Activated T-cell treated with anti-CD3 and anti-CD28 coated beads, Interleukin-2, amount 50 U/mL, for 24 hours (primary cell): ENCODE data around the gene PANK1.
A peak's percentile ranks its signal among the peaks of the same experiment; 100 is the strongest.
"Not testable (repeated sequence)": the region's sequence is repeated elsewhere in the genome, so short reads cannot be mapped to it uniquely, and the experiment has no call there.

Experiments
- DNase-seq: peaks from one replicate; pipeline ENCODE4 v3.0.0-alpha.2; 2020
- H3K27ac Mint-ChIP-seq: 2 replicates; pipeline ENCODE4 v1.8.0; 2020; ENCODE audit warnings: mild to moderate bottlenecking, mixed read lengths
- H3K27me3 Mint-ChIP-seq: 2 replicates; pipeline ENCODE4 v1.8.0; 2020; ENCODE audit warnings: mixed read lengths
- H3K36me3 Mint-ChIP-seq: 2 replicates; pipeline ENCODE4 v1.8.0; 2020; ENCODE audit warnings: low read depth, mixed read lengths
- H3K4me1 Mint-ChIP-seq: 2 replicates; pipeline ENCODE4 v1.8.0; 2020; ENCODE audit warnings: low read depth, mixed read lengths
- H3K4me3 Mint-ChIP-seq: 2 replicates; pipeline ENCODE4 v1.8.0; 2020; ENCODE audit warnings: mild to moderate bottlenecking, moderate library complexity, mixed read lengths
- H3K9me3 Mint-ChIP-seq: 2 replicates; pipeline ENCODE4 v1.8.0; 2020; ENCODE audit warnings: mixed read lengths

PANK1 gene

DNA sequence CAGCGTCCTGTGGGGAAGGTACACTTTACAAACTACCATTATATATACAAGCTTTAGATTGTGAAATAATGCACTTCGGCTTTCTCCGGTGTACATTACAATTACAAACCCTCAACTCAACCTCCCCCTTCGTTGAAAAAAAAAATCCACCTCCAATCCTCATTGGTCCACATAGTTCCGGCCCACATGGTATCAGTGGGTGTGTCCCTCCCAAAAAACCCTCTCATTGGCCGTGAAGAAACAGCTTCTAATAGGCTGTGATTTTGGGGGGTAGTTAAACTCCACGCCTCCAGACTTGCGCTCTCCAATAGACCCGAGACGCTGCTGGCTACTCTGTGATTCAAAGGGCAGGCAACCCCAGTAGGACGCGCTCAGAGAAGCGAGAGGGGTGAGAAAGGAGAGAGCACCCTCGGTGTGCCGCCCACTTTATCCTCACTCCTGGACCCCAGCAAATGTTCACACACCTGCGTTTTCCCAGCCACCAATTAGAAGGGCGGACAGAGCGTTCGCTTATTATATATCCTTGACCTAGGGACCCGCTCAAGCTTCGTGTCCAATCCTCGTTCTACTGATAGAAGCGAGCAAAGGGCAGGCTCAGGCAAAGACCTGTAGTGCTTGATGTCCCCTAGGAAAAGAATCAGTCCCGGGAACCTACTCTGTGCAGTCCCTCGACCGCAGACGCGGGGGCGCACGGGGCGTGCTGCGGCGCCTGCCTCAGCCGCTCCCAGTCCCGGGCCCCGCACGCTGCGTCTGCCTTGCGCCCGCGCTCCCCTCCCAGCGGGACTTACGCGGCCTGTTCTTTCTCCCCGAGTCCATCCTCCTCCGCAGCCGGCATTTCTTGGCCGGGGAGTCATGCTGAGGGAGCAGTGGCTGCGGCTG, 991 bp downstream of the PANK1 start:
- DNase-seq, result peak; percentile 73
- Mint-ChIP-seq H3K27ac (no peak overlapping the region), H3K4me3 (no peak overlapping the region), H3K36me3 (no peaks in the 10 kb centered on the region), H3K27me3 (peaks cover 27% of the 10 kb centered on the region), H3K9me3 (no peaks in the 10 kb centered on the region), H3K4me1 (peaks cover 6% of the 10 kb centered on the region)

DNA sequence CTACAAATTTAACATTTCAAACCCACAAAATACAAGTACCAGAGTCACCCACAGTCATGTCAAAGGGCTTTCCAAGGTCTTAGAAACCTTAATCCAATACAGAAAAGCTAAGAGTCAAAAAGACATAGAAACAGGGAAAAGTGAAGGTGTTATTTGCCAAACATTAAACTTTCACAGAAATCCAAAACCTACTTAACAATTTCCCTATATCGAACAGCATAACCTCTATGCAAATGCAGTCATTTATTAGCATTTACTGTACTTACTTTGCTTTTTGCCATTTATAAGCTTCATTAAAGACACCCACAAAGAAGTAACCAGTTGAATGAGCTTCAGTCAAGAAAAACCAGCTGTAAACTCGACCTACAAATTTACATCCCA, 1.6 kb downstream of the PANK1 start:
- H3K27ac Mint-ChIP-seq, result no peak overlapping the region
- no peaks in the 10 kb centered on the region for H3K9me3 Mint-ChIP-seq
- no peaks in the 10 kb centered on the region for H3K36me3 Mint-ChIP-seq
- H3K4me1 Mint-ChIP-seq, result peaks cover 6% of the 10 kb centered on the region
- peaks cover 25% of the 10 kb centered on the region for H3K27me3 Mint-ChIP-seq
- DNase-seq, result no peak
- H3K4me3 Mint-ChIP-seq, result no peak overlapping the region

DNA sequence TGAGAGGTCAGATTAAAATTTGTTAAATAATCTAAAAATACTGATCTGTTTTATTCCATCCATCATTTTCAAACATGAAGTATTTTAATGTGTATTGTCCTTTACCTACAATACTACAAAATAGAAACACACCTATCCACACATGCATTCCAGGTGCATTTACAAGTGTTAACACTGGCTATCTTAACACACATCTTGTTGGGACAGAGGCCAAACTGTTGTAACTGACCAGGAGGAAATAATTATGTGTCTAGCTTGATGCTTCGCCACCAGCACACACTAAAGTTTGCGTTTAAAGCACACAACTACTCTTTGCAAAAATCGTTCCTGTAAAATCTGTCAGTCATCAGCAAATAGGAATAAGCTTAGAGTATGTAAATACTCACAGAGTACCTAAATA, 2.8 kb downstream of the PANK1 start:
- no peak for DNase-seq
- Mint-ChIP-seq H3K36me3 (no peaks in the 10 kb centered on the region), H3K4me3 (no peak overlapping the region), H3K4me1 (peaks cover 6% of the 10 kb centered on the region), H3K27ac (no peak overlapping the region), H3K9me3 (no peaks in the 10 kb centered on the region), H3K27me3 (peaks cover 16% of the 10 kb centered on the region)

DNA sequence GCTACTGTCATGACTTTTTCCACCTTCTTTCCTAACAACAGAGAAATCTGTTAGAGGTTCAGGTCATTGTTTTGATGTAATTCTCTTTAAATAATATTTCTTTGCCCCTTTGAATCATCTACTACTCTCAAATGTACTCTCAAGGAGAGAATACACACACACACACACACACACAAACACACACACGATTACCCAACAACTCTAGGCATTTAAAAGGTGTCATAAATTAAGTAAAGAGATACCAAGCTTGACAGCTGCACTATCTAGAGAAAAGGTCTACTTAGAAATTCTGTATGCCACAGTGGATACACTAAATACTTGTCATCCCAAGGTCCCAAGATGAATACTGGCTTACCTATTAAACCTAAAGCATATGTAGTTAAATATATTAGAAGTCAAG, 4.8 kb downstream of the PANK1 start:
- peaks cover 2% of the 10 kb centered on the region for H3K4me1 Mint-ChIP-seq
- no peaks in the 10 kb centered on the region for H3K36me3 Mint-ChIP-seq
- no peaks in the 10 kb centered on the region for H3K9me3 Mint-ChIP-seq
- DNase-seq, result no peak
- H3K27me3 Mint-ChIP-seq, result peaks cover 2% of the 10 kb centered on the region
- no peak overlapping the region for H3K4me3 Mint-ChIP-seq
- H3K27ac Mint-ChIP-seq, result no peak overlapping the region

DNA sequence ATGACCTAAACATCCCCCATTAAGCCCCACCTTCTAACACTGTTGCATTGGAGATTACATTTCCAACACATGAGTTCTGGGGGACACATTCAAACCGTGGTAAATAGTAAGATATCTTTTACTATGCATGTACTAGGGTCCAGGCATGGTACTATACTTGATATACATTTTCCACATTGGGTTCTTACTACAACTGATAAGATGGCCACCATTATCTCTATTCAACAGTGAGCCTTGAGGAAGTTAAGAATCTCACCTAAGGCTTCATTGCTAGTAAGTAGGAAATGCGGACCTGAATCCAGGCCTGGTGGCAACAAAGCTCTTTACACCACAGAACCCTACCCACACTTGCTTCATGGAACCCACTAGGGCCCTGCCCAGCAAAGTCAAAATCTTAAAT, 5.7 kb downstream of the PANK1 start:
- Mint-ChIP-seq H3K27me3 (no peaks in the 10 kb centered on the region), H3K27ac (no peak overlapping the region), H3K36me3 (no peaks in the 10 kb centered on the region), H3K4me3 (no peak overlapping the region), H3K4me1 (no peaks in the 10 kb centered on the region), H3K9me3 (no peaks in the 10 kb centered on the region)
- DNase-seq, result no peak

DNA sequence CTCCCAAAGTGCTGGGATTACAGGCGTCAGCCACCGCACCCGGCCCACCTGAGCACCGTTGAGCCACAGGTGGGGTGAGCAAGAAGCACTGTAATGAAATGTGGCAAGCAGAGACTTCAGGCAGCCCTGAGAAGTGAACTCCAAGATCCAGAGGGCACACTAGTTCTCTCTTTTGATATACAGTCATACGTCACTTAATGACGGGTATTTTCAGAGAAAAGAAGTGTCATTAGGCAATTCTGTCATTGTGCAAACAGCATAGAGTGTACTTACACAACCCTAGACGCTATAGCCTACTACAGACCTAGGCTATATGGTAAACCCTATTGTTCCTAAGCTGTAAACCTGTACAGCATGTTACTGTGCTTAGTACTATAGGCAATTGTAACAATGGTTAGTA, 7.9 kb downstream of the PANK1 start:
- Mint-ChIP-seq H3K4me3 (no peak overlapping the region), H3K27me3 (no peaks in the 10 kb centered on the region), H3K9me3 (no peaks in the 10 kb centered on the region), H3K36me3 (peaks cover 3% of the 10 kb centered on the region), H3K4me1 (no peaks in the 10 kb centered on the region), H3K27ac (no peak overlapping the region)
- DNase-seq, result no peak

DNA sequence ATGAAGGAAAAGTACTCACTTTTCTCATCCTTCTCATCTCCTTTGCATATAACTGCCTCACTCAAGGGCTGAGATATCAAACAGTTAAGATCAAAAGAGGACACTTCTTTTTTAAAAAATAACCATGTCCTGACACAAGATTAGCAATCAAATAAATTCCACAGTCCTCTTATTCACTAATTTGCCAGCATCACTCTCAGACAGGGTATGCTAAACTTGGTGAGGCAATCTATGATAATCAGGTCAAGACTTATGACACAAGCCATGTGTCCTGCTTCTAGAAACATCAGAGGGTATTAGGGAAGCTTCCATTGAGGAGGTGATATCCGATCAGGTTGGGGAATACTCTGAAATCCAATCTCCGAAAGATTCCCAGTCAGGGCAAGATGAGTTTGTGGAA, 10.4 kb downstream of the PANK1 start:
- H3K27me3 Mint-ChIP-seq, result no peaks in the 10 kb centered on the region
- DNase-seq, result no peak
- peaks cover 3% of the 10 kb centered on the region for H3K36me3 Mint-ChIP-seq
- no peak overlapping the region for H3K27ac Mint-ChIP-seq
- H3K4me3 Mint-ChIP-seq, result no peak overlapping the region
- no peaks in the 10 kb centered on the region for H3K4me1 Mint-ChIP-seq
- H3K9me3 Mint-ChIP-seq, result no peaks in the 10 kb centered on the region

DNA sequence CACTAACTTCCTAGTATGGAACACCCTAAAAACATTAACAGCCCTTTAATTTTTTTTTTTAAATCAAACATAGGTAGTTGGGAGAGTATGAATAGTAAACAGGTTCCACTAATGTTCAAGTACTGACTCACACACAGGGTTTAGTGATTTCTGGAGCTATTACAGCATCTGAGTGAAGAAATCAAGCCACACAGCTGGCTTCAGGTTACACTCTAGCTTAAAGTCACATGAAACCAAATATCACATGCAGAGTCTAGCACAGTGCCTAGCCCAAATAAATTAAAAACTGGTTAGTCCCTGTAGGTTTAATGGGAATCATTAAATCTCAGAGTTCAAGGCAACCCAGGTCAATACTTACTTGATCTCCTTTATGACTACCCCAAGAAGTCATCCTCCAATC, 11.6 kb downstream of the PANK1 start:
- no peaks in the 10 kb centered on the region for H3K4me1 Mint-ChIP-seq
- H3K9me3 Mint-ChIP-seq, result no peaks in the 10 kb centered on the region
- no peak overlapping the region for H3K27ac Mint-ChIP-seq
- no peak for DNase-seq
- H3K4me3 Mint-ChIP-seq, result no peak overlapping the region
- H3K36me3 Mint-ChIP-seq, result peaks cover 3% of the 10 kb centered on the region
- H3K27me3 Mint-ChIP-seq, result no peaks in the 10 kb centered on the region

DNA sequence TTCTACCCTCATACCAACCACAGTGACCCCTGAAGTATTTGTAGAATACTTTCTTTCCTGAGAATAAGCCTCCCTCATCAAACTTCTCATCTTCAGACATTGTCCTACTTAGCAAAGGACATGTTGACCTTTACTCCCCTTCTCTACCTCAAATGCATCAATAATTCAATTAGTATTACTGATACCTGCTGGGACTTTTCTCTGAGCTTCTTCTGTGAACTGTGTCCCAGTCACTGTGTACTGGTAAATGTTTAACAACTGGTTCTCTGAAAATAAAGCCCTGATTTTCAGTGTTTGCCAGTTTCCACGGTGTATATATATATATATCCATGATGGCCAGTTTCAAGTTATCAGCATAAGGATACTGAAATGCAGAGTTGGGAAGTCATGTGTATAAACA, 12.2 kb downstream of the PANK1 start:
- Mint-ChIP-seq H3K4me3 (no peak overlapping the region), H3K27ac (no peak overlapping the region), H3K4me1 (no peaks in the 10 kb centered on the region), H3K36me3 (peaks cover 3% of the 10 kb centered on the region), H3K27me3 (no peaks in the 10 kb centered on the region), H3K9me3 (no peaks in the 10 kb centered on the region)
- DNase-seq, result no peak

DNA sequence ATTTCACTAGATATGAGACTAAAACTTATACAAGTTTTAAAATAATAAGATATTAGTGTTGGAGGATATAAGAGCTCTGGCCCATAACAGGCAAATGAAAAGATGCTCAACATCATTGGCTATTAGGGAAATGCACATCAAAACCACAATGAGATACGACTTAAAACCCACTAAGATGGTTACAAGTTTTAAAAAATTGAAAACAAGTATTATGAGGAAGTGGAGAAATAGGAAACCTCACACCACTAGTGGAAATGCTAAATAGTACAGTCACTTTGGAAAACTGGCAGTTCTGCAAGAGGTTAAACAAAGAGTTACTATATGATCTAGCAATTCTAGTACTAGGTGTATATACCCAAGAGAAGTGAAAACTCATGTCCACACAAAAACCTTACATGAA, 17.2 kb downstream of the PANK1 start:
- Mint-ChIP-seq H3K27ac (no peak overlapping the region), H3K4me3 (no peak overlapping the region), H3K36me3 (no peaks in the 10 kb centered on the region), H3K4me1 (no peaks in the 10 kb centered on the region), H3K27me3 (no peaks in the 10 kb centered on the region), H3K9me3 (no peaks in the 10 kb centered on the region)
- DNase-seq, result no peak

DNA sequence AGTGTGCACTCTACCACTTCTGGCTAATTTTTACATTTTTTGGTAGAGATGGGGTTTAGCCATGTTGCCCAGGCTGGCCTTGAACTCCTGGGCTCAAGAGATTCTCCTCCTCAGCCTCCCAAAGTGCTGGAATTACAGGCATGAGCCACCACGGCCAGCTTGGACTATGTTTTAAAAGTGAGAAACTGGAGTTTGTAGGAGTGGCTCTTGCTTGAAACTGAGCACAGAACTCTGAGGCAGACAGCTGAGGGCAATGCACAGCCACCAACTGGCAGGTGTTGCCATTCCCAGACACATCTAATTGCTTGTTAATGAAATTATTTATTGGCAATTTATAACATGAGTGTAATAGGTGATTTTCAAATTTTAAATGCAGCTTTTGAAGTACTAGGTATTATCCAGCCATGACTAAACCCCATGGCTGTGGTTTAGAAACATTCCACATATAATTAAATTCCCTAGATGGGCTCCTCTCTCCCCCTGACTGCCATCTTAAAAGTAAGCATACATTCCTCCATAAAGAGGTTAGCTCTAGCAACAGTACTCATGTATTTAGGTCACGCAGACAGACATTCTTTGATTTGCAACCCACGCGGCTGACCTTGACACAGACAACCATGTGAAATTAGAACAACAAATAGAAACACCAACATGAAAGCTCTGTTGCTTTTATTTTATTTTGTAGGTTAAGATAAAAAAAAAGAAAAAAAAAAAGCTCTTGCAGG, 19.8 kb downstream of the PANK1 start:
- no peak for DNase-seq

DNA sequence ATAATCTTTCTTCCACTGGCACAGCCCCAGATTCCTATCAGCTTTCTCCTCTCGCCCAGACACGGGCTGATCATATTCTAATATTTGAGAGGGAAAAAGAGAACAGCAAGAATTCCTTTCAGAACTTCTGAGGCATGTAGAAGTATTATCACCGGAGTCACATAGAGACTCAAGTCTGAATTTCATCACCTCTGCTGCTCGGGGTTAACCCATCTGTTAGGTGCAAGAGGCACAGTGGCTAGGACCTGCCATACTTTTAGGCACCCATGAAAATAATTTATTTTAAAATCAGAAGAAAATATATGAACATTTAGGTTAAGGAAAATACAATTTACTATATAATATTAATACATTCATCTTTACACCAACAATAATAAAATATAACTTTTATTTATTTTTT, 21.0 kb downstream of the PANK1 start:
- Mint-ChIP-seq H3K4me3 (no peak overlapping the region), H3K27ac (no peak overlapping the region), H3K9me3 (peaks cover 4% of the 10 kb centered on the region), H3K27me3 (no peaks in the 10 kb centered on the region), H3K4me1 (no peaks in the 10 kb centered on the region), H3K36me3 (no peaks in the 10 kb centered on the region)
- no peak for DNase-seq

More for the DNA sequence above, 19.8 kb downstream of the PANK1 start:
- no peaks in the 10 kb centered on the region for H3K36me3 Mint-ChIP-seq
- no peaks in the 10 kb centered on the region for H3K4me1 Mint-ChIP-seq
- H3K9me3 Mint-ChIP-seq, result no peaks in the 10 kb centered on the region
- no peak overlapping the region for H3K27ac Mint-ChIP-seq
- no peaks in the 10 kb centered on the region for H3K27me3 Mint-ChIP-seq
- no peak overlapping the region for H3K4me3 Mint-ChIP-seq

DNA sequence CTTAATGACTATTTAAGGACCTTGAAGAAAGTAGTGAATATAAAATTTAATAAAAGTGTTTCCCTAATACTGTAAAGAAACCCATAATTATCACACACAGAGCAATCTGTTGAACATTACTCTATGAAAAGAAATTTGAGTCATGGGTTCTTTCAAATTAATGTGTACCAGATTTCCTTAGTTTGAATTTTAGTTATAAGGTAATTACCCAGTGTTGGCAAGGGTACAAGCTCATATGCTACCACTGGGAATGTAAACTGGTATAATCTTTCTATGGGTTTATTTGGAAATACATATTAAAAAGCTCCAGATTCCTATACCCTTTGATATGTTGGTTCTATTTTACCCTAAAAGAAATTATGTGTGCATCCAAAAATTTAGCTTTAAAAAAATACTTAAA, 22.9 kb downstream of the PANK1 start:
- no peak overlapping the region for H3K4me3 Mint-ChIP-seq
- no peaks in the 10 kb centered on the region for H3K36me3 Mint-ChIP-seq
- no peak for DNase-seq
- no peaks in the 10 kb centered on the region for H3K4me1 Mint-ChIP-seq
- H3K27me3 Mint-ChIP-seq, result no peaks in the 10 kb centered on the region
- no peak overlapping the region for H3K27ac Mint-ChIP-seq
- peaks cover 4% of the 10 kb centered on the region for H3K9me3 Mint-ChIP-seq

DNA sequence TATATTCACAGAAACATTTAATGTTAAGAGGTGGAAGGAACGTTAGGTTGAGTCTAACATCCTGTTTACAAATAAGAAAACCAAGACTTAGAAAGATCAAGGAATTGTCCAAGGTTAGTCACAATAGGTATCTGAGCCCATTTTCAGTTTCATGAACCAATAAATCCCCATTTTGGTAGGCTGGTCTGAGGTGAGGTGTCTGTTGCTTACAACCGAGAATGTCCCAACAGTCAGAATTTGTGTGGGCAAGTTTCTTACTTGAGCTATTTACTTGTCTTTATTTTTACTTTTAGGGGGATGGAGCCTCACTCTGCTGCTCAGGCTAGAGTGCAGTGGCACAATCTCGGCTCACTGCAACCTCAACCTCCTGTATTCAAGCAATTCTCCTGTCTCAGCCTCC, 23.6 kb downstream of the PANK1 start:
- Mint-ChIP-seq H3K36me3 (no peaks in the 10 kb centered on the region), H3K4me3 (no peak overlapping the region), H3K27me3 (no peaks in the 10 kb centered on the region), H3K27ac (no peak overlapping the region), H3K9me3 (peaks cover 4% of the 10 kb centered on the region), H3K4me1 (no peaks in the 10 kb centered on the region)
- no peak for DNase-seq

DNA sequence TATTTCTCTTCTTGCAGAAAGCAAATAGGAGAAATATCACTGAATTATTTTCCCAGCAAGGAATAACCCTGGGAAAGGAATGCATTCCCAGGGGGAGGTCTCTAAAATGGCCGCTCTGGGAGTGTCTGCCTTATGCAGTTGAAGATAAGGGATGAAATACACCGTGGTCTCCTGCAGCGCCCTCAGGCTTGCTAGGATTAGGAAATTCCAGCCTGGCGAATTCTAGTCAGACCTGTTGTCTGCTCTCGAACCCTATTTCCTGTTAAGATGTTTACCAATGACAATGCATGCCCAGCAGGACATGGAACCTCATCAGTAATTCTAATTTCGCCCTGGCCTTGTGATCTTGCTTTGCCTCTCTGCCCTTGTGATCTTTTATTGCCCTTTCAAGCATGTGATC, 24.7 kb downstream of the PANK1 start:
- DNase-seq, H3K27me3 Mint-ChIP-seq, H3K4me1 Mint-ChIP-seq, H3K36me3 Mint-ChIP-seq, H3K4me3 Mint-ChIP-seq, H3K9me3 Mint-ChIP-seq, H3K27ac Mint-ChIP-seq: not testable (repeated sequence)
